Forelimb muscle (tissue), 1 donor: Measurements from ENCODE around the gene ANP32A. TPM values are rescaled to one million over a fixed set of nuclear protein-coding genes. Genes with fewer than 3 reads are reported as not detected.
"Not testable (repeated sequence)": the region's sequence is repeated elsewhere in the genome, so short reads cannot be mapped to it uniquely, and the experiment has no call there.

Source experiments
- DNase-seq: peaks from one replicate; pipeline ENCODE4 v3.0.0-alpha.2; 2013; ENCODE audit warnings: low read depth
- polyA plus RNA-seq: library from polyadenylated mRNA; unstranded; fragments of 120-200 nt; gene quantifications from one replicate; pipeline ENCODE4 v1.2.1, GENCODE V29; 2013; ENCODE audit not compliant: insufficient read length

Gene ANP32A
- polyA plus RNA-seq, result 149 TPM

DNA sequence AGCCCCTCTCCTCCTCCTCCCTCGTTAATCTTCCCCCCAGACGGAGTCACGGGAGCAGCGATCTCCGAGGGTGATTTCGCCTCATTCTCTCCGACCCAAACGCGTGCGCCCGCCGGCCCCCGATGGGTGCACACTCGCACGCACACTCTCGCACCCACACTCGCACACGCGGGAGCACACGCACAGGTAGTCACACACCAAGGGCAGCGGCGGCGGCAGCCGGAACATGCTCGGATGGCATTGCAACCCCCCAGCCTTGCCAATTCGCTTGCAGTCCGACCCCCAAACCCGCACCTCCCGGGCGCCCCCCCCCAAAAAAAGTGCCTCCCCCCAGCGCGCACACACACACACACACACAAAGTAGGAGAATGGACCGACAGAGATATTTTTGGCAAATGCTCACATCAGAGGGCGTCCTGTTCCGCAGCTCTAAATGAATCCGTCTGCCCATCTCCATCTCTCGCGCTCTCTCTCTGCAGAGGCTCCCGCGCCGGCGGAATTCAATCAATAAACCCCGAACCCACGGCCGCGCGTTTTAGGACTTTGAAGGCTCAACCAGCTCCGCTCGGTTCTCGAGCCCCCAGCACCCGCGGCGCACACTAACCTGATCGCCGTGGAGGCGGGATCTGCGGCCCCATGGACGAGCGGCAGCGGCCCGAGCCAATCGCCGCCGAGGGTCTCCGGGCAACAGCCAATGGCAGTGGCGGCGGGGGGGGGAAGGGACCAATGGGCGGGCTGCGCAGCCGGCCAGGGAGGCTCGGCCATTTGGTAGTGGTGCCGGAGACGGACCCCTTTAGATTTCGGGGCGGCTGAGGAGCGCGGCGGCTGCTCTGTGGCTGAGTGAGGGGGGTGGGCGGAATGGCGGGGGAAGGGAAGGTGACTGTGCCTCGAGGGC lies at the start of gene ANP32A:
ANP32A (minus strand) TSS at position 601 of the 895 bp plus-strand sequence; CDS start at position 457, 144 bp downstream.
- DNase-seq, result peak; percentile 86

DNA sequence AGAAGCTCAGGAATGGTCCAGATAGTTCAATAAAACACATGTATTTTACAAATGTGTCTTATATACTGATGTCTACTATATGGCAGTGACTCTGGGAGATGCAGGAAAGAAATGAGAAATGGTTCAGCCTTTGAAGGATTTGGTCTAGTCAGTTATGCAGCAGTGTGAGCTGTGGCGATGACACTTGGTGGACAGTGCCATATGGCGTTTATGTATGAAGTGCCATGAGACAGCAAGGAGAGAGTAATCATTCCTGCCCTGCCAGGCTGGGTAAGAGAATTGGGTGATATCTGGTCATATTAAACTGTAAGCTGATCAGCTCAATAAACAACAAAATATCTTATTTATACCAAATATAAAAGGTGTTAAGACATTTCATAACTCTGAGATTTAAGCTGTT lies 47.6 kb upstream of the ANP32A start:
- DNase-seq, result no peak

DNA sequence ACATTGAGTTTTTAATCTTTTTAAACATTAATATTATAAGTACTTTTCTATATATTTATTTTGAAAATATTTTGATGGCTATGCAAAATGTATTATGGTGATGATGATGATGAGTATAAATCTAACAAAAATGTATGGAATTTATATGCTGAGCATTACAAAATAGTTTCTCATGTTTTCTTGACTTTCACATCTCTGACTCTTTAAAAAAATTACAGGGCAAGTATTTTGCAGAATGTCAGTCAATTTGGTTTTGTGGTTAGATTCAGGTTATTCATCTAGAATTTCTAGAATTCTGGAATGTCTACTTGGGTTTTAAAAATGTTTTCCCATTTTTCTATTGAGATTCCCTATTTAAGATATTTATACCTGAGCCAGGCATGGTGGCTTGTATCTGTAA lies 41.7 kb upstream of the ANP32A start:
- no peak for DNase-seq

DNA sequence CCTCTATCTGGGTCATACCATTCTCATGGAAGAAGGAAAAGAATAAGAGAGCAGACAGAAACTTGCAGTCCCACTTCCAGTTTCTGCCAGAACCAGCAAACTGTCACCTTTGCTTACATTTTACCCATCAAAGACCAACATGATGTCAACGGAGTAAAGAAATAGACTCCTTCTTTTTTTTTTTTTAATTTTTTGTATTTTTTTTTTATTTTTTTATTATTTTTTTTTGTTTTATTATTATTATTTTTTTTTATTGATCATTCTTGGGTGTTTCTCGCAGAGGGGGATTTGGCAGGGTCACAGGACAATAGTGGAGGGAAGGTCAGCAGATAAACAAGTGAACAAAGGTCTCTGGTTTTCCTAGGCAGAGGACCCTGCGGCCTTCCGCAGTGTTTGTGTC lies 38.0 kb upstream of the ANP32A start:
- DNase-seq, result not testable (repeated sequence)

DNA sequence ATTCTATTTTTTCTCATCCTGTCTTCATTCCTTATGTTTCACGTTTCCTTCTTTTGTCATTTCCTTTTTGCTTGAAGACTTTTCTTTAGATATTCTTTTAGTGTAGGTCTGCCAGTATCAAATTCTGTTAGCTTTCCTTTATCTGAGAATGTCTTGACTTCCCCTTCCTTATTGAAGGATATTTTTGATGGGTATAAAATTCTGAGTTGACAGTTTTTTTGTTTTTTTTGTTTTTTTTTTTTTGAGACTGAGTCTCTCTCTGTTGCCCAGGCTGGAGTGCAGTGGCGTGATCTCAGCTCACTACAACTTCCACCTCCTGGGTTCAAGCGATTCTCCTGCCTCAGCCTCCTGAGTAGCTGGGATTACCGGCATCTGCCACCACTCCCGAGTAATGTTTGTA lies 36.7 kb upstream of the ANP32A start:
- DNase-seq, result not testable (repeated sequence)

DNA sequence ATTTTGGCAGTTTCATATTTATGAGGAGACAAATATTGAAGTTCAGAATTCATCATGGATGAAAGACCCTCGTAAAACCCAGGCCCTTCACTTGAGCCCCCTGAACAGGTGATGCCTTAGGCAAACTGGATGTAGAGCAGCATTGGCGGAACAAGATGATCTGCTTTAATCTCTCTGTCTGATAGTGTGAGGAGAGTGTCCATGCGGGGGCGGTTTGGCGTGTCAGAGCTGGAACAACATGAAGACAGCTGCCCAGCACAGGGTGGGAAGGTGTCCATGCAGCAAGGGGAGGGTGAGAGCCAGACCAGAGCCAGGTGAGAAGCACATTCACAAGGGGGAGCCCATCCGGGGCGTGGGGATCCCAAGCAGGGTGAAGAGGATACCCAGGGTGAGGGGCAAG lies 31.8 kb upstream of the ANP32A start:
- no peak for DNase-seq

DNA sequence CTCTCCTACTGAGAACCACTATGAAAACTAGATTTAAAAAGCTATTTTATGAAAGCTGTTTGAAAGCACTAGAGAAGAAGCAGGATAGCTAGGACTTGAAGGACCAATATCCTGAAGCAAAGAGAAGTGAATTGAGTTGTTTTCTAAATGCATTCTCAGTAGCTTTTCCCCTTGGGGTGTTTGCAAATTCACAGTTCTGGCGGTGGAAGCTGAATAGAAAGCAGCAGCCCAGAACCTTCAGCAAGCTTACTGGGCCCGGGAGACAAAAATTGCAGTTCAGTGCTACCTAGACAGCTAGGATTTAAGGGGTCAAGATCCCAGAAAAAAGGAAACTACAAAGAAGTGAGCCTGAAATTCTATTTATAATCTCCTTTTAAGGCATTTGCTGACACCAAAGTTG lies 31.3 kb upstream of the ANP32A start:
- DNase-seq, result no peak

DNA sequence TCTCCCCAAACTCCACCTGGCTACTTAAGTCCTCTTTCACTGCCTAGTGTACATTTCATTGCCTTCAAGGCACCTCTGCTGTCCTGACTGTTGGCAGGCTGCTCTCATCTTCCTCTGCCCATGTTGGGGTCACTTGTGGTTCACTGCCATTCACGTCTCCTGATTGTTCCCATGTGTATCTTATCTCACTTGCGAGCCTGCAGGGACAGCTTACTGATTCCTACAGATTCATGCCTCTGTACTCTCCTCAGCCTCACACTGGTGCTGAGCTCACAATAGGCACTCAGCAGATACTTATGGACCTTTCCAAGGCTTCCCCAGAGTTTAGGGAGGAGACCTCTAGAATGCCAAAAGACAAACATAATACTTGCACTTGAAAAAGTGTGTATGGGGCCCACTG lies 28.8 kb upstream of the ANP32A start:
- DNase-seq, result no peak

DNA sequence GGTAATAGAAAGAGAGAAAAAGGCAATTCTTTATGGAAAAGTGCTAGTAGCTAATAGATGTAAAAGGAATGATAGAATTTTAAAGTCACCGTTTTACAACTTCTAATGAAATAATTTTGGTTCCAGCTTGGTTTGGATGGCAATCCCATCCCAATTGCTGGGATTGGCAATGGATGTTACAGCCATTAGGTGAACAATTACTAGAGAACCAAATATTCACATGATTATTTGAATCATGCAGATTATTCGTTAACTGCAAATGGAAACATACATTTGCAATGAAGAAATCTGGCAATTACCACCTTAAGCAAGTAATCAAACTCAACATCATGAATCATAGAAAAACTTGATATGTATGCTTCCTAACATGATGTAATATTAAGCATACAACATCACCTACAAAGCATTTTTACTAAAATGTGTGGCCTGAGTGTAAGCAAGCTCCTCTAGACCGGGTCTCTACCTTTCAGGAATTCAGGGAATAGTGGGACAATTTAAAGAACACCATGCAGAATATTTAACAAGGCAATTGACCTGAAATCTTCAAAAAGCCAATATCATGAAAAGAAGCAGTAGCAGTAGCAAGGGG lies 26.2 kb upstream of the ANP32A start:
- DNase-seq, result no peak

DNA sequence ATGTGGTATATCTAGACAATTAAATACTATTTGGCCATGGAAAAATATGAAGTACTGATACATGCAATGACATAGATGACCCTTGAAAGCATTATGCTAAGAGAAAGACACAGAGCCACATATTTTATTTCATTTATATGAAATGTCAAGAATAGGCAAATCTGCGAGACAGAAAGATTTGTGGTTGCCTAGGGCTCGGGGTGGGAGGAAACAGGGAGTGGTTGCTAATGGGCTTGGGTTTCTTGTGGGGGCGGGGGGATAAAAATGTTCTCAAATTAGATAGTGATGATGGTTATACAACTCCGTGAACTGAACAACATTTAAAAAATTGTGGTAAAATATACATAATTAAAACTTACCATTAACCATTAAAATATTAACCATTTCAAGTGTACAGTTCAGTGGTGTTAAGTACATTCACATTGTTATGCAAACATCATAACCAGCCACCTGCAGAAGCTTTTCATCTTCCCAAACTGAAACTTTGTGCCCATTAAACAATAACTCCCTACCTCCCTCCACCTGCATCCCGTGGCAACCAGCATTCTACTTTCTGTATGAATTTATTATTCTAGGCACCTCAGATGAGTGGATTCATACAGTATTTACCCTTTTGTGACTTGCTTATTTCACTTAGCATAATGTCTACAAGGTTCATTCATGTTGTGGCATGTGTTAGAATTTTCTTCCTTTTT lies 24.3 kb upstream of the ANP32A start:
- no peak for DNase-seq

DNA sequence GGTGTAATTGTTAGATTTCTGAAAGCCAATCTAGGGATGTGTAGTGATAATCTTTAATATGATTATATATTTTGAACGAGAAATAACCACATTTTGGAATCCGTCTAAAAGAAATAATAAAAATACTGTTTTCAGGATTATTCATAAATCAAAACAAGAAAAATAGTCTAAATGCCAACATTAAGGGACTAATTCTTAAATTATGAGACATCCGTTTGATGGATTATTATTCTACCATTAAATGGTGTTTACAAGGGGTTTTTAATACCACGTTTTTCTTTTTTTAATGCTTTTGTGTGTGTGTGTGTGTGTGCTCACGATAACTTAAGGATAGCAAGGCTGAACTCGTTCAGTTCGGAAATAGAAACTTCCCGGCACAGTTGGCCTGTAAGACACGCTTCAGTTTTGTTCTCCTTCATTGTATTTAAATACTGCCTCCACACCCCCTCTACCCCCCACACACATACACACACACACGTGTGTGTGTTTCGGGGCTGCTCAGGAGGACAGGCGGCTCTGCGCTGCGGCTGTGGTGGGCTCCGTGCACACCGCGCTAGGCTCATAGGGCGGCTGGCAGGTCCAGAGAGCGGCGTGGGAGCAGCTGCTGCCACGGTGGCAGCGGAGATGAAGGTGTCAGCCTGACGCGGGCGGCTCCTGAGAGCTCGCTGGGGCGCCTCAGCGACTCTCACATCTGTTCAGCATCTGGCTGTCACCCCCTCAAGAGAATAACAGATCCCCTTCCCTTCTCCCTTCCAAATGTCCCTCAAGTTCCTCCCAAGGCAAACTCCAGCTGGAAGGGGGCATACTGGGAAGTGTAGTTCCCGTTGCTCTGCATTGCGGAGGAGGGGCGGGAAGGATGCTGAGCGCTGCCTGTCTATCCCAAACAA lies 23.0 kb upstream of the ANP32A start:
- DNase-seq, result no peak

DNA sequence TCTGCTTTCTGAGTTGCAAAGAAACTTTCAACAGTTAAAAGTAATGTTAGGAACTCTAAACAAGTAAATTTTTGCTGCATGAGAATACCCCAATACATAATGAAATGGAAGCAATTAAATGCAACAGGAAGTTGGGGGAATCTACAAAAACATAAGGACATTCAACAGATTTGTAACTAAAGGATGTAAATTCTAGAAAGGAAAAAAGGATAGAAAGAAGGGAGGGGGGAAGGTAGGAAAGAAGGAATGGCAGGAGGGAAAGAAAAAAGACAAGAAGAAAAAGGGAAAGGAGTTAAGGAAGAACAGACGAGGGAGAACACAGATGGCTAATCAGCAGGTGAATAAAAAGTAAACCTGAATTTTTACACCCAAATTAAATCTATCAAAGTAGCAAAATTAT lies 22.3 kb upstream of the ANP32A start:
- no peak for DNase-seq

DNA sequence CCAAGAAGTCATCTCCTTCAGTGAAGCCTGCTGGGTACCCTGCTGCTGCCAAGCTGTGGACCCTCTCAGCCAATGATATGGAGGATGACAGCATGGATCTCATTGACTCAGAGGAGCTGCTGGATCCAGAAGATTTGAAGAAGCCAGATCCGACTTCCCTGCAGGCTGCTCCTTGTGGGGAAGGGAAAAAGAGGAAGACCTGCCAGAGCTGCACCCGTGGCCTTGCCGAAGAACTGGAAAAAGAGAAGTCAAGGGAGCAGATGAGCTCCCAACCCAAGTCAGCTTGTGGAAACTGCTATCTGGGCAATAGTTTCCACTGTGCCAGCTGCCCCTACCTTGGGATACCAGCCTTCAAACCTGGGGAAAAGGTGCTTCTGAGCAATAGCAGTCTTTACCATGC lies 13.7 kb upstream of the ANP32A start:
- DNase-seq, result no peak

DNA sequence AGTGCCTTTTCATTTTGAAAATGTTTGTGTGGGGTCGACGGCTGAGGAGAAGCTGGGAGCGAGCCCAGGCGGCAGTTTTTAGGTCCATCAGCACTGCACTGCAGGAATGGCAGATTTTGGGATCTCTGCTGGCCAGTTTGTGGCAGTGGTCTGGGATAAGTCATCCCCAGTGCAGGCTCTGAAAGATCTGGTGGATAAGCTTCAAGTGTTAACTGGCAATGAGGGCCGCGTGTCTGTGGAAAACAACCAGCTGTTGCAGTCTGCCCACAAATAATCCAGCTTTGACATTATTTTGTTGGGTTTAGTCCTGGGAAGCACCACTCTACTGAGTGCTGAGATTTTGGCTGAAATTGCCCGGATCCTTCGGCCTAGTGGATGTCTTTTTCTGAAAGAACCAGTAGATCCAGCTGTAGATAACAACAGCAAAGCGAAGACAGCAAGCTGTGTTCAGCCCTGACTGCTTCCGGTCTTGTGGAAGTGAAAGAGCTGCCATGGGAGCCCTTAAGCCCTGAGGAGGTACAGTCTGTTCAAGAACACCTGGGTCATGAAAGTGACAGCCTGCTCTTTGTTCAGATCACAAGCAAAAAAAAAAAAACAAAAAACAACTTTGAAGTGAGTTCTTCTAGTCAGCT lies 13.1 kb upstream of the ANP32A start:
- no peak for DNase-seq

DNA sequence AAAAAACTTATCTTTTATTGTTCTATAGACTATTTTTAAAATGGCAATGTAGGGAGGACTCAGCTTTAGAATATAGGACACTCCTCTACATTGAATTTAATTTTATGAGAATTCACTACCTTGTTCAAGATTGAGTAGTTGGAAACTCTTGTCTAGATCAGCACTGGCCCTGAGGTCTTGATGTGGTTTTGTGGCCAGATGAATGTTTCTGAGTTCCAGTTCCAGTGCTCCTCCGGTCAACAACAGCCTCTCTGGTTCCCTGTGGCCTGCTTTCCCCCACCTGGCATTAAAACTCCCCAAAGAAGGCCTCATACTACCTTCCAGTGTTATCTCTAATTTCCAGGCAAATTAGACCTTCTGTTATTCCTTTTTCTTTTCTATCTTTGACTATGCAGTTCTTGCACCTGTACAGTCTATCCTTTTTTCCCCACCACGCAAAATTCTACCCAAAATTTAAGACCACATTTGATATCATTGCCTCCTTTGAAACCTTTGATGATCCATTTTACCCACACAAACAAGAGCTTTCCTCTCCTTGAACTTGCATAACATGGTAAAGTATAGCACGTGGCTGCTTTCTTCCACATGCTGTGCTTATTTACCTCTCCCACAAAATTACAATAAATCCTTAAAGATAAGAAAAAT lies 9.6 kb upstream of the ANP32A start:
- DNase-seq, result no peak

DNA sequence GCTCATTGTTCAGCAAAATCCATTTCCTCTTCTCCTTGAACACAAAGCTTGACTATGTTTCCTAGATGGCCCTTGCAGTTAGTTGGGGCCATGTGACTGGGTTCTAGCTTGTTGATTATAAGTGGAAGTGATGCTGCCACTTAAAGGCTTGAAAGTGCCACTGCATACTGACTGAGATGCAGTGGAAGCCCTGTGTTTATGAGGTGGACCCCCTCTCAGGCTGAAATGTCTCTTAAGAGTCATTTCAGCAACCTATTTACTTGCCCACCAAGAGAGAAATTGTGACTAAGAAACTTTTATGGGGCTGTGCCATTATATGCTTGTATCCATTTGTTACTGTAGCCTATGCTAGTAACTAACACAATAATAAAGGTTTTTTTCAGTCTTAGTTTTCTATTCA lies 8.4 kb upstream of the ANP32A start:
- DNase-seq, result no peak

DNA sequence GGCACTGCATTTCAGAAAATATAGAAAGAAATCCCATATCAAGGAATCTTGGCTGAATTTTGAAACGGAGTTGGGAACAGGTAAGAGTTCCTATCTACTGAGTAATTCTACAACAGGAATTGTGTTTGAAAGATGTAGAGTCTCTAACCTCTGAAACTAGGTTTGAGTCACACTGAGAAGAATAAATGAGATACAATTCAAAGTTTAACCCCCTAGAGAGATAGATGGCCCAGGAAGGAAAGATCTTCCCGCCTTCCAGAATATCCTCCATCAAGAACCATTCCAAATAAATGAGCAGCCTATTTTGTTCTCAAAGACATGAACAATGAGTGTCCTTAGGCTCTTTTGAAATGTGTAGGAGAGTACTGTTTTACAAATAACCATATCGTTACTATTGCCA lies 2.9 kb upstream of the ANP32A start:
- DNase-seq, result no peak

DNA sequence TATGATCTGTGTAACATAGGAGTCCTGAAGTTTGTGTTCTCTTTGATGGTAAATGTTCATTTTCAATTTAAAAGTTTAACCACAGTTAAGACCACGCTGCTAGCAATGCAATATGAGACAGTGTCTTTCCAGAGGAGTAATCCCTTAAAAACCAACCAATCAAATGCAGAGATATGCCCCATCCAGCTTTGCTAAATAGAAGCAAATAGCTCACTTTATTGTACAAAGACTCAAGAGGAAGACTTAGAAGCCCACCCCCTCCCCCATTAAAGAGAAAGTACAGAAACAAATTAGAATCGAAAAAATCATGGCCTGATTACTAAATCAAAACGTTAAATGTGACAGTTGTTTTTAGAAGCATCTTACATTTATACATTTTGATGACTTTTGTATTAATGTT lies 2.1 kb upstream of the ANP32A start:
- DNase-seq, result no peak

DNA sequence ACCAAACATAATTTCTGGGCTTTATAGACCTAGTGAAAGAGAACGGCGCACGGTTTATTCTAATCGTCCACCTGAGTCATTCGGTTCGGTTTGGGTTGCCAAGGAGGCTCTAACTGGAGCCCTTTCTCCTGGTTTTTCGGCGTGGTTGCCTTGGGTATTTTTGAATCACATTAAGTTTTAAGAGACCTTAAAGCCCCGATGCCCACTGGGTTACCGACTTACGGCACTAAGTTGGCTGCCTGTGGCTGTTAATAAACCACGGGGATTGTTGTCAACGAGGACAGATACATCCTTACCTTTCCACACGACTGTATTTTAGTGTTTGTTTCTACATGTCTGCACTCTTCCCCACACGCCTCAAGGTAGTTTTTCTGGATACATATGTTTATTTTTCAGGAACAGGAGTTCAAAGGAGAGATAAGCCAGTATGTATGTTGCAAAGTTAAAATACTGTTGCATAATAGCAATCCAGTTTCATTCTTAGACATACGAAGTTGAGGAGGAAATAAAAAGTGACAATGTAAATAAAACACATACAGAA lies 1.2 kb upstream of the ANP32A start:
- DNase-seq, result no peak

DNA sequence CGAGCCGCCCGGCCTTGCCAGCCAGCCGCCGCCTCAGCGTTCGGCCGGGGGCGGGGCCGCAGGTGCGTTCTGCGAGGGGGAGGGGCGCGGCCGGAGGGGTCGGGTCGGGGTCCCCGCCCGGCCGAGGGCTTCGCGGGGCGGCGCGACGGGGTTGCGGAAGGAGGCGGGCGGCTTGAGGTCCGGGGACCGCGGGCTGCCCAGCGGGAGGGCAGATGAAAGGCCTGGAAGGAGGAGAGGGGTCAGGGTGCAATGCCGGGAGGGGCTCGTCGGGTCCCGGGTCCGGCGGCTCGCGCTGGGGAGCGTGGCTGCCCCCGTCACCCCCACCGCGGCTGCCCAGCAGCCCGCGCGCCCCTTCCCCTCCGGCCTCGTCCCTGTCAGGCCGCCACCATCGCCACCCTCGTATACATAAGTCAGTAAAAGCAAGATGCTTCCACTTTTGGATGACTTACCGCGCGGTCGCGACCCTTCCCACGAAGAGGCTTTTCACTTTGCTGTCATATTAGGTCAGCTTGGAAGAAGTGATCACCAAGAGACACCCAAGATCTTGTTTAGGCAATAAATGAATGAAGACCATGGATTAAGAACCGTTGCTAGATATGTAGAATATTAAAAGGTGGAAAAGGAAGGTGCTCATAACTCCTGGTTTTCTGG lies 620 bp upstream of the ANP32A start:
- DNase-seq, result no peak
